Esophagus muscularis mucosa (tissue), 3 donors: ENCODE results near the gene PDGFC.

Experiments
- CTCF ChIP-seq, 3 experiments: fragments of 200-600 bp in 2 of 3; fragments of 450-650 bp in 1 of 3; sonication (generic) in 2 of 3; IDR thresholded peaks; one replicate each; pipeline ENCODE4 v1.5.1; 2017 to 2019; ENCODE audit warnings: antibody characterized with exemption in 3 of 3, mild to moderate bottlenecking in 2 of 3, moderate library complexity in 1 of 3
- POLR2A ChIP-seq: fragments of 450-650 bp; IDR thresholded peaks from one replicate; pipeline ENCODE4 v1.6.1; 2017; ENCODE audit warnings: antibody characterized with exemption, moderate library complexity, mild to moderate bottlenecking, low read depth
- POLR2AphosphoS5 ChIP-seq, 2 donors: sonication (generic); formaldehyde crosslinking; IDR thresholded peaks; one replicate each; pipeline ENCODE4 v1.6.1; 2017; ENCODE audit warnings: antibody characterized with exemption in 2 of 2

- TF ChIP-seq CTCF (IDR thresholded peaks at IDR 0.05) (no peak), POLR2A (no peak), POLR2AphosphoS5 (IDR thresholded peaks at IDR 0.05) (no peak)
These were observed 141.2 kb downstream of the PDGFC start for GRCh38 chr4:156830351-156830750.
